NOMO-1 (cell line): Measurements from ENCODE around the gene SEBOX.
A peak's percentile ranks its signal among the peaks of the same experiment; 100 is the strongest.

ENCODE experiments used
- DNase-seq, 2 experiments: peaks; one replicate each; lab custom pipeline; 2025; ENCODE audit not compliant: unreplicated experiment in 2 of 2; lab: John Stamatoyannopoulos, UW

SEBOX gene, protein sequence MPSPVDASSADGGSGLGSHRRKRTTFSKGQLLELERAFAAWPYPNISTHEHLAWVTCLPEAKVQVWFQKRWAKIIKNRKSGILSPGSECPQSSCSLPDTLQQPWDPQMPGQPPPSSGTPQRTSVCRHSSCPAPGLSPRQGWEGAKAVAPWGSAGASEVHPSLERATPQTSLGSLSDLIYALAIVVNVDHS

DNA sequence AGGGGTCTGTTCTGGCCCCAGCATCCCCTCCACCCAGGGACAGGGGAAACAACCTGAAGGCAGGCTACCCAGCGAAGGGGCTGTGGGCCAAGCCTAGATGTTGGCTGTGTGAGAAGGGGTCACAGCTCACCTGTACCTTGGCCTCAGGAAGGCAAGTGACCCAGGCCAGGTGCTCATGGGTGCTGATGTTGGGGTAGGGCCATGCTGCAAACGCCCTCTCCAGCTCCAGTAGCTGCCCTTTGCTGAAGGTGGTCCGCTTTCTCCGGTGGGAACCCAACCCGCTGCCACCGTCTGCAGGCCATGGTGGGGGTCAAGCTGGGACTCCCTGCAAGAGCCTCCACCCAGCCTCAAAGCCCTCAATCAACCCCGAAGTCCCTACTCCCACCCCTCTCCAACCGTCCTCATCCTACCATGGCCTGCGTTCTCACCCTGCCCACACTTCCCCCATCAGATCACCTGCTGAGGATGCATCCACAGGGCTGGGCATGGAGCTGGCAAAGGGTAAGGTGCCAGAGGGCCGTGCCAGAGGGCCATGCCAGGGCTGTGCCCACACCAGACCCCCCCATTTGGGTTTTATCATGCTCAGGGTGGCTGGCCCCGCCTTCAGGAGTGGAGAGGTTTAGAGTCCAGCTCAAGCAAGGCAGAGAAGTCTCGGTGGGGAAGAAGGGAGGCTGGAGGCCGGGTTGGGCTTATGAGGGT is at the start of gene SEBOX:
Gene SEBOX (minus strand): TSS at position 535 of the 699 bp plus-strand sequence. CDS start 48 bp downstream, at position 487.
- DNase-seq: no peak

DNA sequence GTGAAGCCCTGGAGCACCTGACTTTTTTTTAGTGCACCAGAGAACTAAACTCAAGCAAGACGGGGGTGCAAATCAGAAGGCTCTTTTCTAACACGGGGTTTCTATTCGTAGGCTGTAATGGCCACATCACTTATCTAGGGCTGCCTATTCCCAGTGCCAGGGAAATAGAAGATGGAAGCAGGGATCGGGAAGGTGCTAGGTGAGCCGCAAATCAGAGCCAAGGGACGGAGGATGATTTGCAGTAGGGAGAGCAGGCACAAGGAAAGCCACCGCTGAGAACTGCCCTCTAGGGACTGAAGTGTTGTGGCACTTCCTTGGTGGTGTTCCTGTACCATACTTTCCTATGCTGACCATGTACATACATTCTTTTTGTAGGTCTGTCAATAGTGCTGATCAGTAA is 48.8 kb upstream of the SEBOX start:
- DNase-seq: no peak

DNA sequence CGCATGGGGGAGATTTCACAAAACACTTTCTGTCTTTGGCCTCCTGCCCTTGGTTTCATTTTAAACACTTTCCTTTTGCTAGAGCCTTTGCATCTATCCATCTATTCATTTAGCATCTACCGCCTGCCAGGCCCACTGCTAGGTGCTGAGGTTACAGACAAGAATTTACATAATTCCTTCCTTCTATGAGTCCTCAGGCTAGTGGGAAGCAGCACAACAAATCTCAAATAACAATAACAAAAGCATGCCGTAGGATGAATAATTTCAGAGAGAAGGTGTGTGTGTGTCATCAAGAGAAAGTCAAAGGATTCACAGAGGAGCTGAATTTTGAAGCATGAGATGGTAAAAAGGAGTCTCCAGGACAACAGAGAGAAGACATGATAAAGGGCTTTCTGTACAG is 47.1 kb upstream of the SEBOX start:
- no peak for DNase-seq

DNA sequence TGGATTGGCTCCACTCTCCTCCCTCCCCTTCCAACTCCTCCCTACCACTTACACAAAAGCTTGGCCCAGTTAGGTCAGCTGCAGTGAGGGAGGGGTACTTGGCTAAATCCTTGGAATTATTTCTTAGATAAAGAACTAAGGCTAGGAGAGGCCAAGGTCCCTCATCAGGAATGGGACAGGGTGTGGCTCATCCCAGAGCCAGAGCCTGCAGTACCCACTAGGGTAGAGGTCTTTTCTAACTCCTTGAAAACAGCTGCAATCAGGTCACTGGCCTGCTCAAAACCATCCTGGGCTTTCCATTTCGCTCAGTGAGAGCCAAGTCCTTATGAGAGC is 42.9 kb upstream of the SEBOX start:
- no peak for DNase-seq

DNA sequence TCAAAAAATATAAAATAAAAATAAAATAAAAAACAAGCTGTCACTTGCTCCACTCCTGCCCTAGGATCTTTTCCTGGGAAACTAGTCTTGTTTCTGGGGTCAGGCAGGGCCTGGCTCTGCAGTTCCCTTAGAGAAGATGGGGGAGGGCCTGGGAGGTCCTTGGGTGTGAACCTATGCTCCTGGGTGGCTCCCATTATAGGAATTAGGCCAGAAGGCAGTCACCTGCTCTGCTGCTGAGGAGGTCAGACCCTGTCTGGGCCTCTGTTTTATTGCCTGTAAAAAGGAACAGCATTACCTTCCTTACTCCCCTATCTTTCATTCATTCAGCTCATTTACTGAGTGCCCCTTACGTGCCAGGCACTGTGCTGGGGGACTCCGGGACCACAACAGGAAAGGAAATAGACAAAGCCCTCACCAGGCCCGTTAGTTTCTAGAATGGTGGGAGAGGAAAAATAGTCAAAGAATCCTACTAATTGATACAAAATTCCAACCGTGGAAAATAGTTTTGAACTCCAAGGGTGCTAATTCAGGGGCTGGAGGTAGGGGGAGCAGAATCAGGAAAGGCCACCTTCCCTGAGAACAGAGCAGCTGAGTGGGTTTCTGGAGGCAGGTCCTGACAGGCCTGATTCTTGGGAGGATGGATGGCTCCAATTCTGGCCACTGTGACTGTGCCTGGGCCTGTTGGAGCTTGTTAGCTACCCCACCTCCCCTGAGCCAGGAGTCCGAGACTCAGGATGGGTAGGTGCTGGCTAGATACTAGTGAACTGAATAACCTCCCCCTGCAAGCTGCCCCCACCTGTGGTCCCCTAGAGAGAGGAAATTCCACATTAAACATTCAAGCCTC is 42.4 kb upstream of the SEBOX start:
- no peak for DNase-seq

DNA sequence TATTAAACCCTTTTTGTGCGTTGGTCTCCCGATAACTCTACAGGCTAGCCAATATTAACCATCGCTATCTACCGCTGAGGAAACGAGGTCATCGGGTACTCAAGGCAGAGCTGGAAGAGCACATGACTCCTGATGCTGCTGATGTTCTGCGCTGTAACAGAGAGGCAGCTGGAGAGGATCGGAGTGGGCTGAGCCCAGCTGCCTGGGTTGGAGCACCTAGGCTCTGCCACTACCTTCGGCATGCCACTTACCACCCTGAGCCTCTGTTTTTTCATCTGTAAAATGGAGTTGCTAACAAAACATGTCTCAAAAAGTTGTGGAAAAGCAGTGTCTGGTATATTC is 41.4 kb upstream of the SEBOX start:
- DNase-seq: no peak

DNA sequence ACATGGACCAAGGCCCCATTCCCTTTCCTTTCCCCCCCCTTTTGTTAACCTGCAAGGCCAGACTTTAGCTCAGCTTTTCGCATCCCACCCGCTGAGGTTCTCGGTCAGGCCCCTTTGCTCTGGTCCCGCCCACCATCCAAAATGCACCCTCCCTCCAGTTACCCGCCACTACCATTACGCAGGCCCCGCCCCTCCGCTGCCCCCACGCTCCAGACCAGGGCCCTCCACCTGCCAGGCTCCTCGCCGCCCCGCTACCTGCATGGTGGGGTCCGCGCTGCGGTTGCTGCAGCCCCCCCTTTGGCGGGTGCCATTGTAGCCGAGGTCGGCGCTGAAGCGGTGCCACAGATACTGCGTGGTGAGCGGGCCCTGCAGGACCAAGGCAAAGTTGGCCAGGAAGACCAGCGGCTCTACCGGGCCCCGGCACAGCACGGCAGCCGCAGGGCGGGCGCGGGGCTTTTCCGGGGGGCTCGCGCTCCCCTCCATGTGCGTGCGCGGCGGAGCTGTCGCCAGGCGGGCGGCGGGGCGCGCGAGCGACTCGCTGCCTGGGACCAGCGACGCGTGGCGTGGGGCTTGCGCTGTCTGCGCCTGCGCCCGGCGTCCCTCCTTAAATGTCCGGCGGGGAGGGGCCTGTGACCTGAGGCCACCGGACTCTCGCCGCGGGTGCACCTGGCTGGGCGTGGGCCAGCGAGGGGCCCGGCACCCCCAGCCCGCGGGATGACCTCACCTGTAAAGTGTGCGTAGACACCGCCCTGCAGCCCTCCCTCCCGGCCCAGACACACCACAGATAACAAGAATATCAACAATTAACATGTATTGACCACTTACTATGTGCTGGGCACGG is 40.9 kb upstream of the SEBOX start, which contains the start of gene SLC46A1:
Gene SLC46A1 (minus strand): TSS at position 581 of the 841 bp plus-strand sequence. CDS start 98 bp downstream, at position 483.
- DNase-seq: peak; percentile 8 to 29

DNA sequence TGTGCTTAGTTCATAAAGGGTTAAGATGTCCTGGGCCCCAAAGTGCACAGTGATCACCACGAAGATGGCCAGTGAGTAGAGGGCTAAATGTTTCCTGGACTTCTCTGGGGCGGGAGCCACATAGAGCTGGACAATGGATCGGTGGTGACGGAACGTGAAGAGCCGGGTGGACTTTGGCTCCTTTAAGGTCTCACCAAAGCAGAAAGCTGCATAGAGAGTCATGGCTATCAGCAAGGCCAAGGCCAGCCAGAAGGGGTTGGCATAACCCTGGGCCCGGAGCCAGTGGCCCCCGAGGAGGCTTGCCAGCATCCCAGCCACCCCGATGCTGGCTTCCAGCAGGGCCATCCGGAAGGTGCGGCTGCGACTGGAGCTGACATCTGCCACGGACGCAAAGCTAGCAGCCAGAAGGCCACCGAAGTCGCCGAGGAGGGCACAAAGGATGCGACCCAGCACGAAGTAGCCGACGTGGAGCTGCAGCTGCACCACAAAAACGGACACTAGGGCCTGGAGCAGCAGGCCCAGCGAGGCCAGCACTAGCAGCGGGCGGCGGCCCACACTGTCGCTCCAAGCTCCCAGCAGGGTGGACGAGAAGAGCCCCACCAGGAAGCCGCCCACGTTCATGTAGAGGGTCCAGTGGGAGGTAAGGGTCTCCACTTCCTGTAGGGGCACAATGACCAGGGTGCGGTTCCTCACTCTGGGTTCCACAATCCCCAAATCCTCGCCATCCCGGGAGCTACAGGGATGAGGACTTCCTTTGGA is 40.0 kb upstream of the SEBOX start:
- no peak for DNase-seq

DNA sequence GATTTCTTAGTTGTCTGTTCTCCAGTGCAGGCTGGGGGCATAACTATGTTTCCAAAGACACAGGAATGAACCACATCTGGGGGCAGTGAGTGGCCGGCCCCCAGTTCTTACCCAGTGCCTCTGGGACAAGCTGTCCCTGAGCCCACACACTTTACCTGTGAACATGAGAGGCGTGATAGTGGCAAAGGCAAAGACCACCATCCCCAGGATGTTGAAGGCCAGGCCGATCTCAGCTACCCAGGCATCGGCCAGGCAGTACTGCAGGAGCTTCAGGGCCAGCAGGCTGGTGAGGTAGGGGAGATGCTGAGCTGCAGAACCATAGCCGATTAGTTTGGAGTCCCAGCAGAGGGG is 39.4 kb upstream of the SEBOX start:
- no peak for DNase-seq

DNA sequence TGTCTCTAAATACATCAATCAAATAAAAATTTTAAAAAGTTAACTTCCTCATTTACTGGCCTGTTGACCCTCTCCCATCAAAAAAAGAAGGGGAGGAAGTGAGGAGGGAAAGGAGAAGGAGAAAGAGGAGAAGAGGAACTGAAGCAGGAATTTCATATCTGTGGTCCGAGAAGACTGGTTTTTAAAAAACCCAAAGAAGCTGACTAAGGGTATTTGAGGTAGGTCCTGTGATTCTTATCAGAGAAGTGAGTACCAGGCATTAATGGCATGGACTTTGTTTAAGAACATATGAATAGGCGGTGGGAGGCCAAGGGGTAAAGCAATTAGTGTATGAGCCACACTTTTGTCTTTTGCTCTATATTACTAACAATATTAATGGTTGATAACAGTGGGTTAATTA is 39.0 kb upstream of the SEBOX start:
- peak in 1 of 2 experiments; percentile 25 for DNase-seq

DNA sequence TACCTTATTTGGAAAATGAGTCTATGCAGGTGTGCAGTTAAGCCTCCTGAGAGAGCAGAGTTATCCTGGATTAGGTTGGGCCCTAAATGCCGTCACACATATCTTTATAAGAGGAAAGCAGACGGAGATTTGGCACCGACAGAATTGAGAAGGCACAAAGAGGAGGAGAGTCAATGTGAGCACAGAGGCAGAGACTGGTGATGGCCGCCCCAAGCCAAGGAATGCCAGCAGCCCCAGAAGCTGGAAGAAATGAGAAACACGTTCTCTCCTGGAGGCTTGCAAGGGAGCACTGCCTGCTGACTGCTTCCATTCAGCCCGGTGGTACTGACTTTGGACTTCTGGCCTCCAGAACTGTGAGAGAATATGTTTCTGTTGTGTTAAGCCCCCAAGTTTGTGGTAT is 37.8 kb upstream of the SEBOX start:
- no peak for DNase-seq

DNA sequence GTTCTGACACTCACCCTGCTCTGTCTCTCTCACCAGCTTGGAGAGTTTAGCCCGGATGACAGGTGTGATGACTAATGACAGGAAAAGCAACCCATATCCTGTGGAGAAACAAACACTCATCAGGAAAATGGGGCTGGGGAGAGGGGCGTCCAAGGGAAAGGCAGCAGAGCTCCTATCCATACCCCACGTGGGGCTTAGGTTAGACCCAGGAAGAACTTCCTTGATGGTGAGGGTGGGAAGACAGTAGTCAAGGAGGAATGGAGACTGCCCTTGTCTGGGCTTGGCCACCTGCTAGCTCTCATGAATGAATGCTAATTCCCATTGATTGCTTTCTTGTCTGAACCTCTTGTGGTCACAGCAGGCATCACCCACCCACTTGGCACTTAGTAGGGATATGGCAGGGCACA is 37.2 kb upstream of the SEBOX start:
- DNase-seq: no peak

DNA sequence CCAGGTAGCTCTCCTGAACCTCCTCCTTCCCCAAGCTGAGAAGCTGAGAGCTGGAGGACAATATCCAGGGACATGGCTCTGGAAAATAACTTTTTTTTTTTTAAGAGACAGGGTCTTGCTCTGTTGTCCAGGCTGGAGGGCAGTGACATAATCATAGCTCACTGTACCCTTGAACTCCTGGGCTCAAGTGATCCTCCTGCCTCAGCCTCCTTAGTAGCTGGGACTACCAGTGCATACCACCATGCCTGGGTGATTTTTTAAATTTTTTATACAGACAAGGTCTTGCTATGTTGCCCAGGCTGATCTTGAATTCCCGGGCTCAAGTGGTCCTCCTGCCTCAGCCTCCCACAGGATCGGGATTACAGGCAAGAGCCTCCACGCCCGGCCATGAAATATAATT is 34.8 kb upstream of the SEBOX start:
- no peak for DNase-seq

DNA sequence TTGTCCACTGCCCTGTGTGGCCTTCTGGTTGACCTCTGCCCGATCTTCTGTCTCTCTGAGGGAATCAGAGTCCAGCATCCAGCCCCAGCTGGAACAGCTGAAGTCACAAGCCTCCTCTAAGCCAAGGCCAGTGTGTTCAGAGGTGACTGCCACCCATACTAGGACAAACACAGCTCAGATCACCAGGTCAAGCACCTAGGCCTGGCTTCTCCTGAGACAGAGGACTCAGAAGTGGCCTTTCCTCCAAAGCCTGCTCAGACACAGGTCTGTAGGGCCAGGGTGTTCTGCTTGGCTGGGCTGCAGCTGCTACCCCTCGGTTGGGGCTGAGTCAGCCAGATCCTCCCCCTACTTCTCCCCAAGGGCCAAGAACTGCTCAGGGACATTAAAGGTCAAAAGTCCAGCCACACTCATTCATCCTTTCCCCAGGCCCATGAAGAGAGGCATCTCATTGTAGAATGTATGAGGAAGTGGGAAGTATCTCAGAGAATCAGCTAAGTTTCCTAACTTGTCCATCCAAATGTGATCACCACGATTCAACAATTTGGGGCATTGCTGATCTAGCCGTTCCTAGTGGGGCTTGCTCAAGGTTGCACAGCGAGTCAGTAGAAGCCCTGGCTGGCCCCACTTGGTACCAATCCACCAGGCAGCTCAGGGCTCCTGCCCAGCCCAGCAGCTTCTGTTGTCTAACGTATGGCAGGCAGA is 33.4 kb upstream of the SEBOX start:
- no peak for DNase-seq

DNA sequence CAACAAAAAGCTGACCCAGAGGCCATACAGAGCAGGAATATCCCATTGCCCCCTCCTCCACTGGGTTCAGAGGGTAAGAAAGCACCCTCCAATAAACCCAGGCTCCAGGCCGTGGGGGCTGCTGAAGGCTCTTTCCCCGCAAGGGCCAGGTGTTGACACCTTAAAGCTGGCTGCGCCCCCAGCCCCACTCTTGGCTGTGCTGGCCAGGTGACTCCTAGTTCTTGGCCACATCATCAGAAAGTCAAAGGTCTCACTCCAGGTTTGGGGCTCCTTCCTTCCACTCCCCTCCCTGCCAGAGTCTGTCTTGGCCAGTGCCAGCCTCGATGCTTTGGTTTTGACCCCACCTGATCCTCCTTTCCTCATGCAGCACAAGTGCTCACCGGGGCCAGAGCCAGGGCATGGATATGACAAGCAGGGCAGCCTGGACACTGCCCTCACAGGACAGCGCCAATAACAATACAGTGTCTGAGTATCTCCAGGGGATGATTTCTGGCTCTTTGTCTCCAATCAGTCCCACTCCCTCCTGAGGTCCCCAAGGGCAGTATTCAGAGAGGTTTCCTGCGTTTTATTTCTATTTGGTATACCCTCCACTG is 32.8 kb upstream of the SEBOX start:
- DNase-seq: no peak

DNA sequence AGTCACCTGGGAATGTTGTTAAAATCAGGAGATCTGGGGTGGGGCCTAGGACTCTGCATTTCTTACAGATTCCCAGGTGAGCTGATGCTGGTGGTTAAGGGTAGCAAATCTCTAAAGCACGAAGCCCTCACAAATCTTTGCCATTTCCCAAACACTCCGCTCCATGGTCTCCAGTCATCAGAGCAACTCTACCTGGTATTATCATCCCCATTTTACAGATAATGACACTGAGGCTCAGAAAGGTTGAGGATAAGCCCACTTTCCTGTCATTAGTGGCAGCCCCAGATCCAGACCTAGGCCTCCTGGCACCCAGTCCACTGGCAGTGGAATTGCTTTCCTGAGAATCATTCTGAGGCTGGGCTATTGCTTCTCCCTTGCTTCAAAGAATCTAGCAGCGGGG is 32.3 kb upstream of the SEBOX start:
- no peak for DNase-seq

DNA sequence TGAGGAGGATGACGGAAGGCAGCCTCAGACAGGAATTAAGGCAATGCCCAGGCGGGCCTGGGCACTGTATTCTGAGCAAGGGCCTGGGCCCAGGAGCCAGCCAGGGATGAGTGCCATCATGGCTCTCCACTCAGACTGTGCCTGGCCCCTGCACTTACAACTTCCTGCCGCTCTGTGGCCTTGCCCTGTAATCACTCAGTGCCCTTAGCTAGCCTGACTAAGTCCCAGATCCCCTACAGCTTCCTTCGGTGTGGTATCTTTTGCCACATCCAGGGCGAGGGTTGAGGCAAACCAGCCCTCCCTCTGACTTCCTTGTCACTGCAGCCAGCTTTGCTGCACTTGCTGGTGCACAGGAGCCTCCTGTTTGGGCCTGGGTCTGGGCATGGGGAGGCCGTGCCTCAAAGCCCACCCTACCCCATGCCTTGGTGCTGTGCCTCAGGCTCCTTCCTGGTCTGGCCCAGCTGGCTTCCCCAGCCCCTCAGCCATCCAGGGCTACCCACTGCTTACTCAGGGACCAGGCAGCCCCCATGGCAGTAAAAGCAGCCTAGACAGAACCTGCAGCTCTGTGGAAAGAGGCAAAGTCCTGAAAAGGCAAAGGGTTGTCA is 31.7 kb upstream of the SEBOX start:
- no peak for DNase-seq

DNA sequence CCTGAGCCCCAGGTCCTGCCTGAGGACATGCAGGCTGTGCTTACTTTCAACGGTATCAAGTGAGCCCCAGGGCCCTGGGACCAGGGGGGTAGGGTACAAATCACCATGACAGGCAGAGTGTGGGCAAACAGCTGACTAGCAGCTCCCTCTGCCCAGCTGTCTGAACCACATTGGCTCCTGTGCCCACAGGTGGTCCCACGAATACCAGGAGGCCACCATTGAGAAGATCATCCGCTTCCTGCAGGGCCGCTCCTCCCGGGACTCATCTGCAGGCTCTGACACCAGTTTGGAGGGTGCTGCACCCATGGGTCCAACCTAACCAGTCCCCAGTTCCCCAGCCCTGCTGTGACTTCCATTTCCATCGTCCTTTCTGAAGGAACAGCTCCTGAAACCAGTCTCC is 31.0 kb upstream of the SEBOX start:
- DNase-seq: no peak

DNA sequence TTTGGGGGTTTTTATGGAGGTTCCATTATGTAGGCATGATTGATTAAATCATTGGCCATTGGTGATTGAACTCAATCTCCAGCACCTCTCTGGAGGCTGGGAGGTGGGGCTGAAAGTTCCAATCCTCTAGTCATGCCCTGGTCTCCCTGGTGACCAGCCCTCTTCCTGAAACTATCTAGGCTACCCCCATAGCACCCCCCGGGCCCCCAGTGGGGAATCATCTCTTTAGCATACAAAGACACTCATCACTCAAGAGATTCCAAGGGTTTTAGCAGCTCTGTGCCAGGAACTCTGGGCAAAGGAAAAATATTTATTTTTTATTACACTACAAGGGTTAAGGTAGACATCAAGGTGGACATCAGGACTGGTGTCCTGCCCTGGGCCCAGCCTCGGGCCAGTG is 30.4 kb upstream of the SEBOX start:
- DNase-seq: no peak
